Right lobe of liver (tissue), 6 donors: ENCODE data around the gene PTH1R. TPM values are rescaled to one million over a fixed set of nuclear protein-coding genes. Genes with fewer than 3 reads are reported as not detected.

Source experiments
- ATAC-seq, 4 donors: fragments of 200-7000 bp; cut with Tn5 transposase; one replicate each; pipeline ENCODE4 v1.9.1; 2020; ENCODE audit warnings: mild to moderate bottlenecking in 4 of 4, moderate library complexity in 4 of 4
- DNase-seq, 3 donors: peaks; one replicate each; pipeline ENCODE4 v3.0.0-alpha.2; 2020
- H3K27ac ChIP-seq, 3 donors: fragments of 200-600 bp; one replicate each; pipeline ENCODE4 v1.8.0; 2022
- H3K27me3 ChIP-seq, 2 donors: fragments of 200-600 bp; one replicate each; pipeline ENCODE4 v1.8.0; 2022
- H3K36me3 ChIP-seq, 4 donors: fragments of 200-600 bp; sonication (generic) in 1 of 4; one replicate each; pipeline versions ENCODE4 v1.5.1 to v1.8.0; 2017 to 2022; ENCODE audit warnings: control low read depth in 1 of 4
- H3K4me1 ChIP-seq, 4 donors: fragments of 200-600 bp; sonication (generic) in 1 of 4; one replicate each; pipeline versions ENCODE4 v1.5.1 to v1.8.0; 2017 to 2022; ENCODE audit warnings: control low read depth in 1 of 4
- H3K4me3 ChIP-seq, 3 donors: fragments of 200-600 bp; one replicate each; pipeline ENCODE4 v1.8.0; 2022
- H3K9me3 ChIP-seq, 4 donors: fragments of 200-600 bp; sonication (generic) in 1 of 4; one replicate each; pipeline versions ENCODE4 v1.5.1 to v1.8.0; 2017 to 2022; ENCODE audit warnings: control low read depth in 1 of 4
- POLR2A ChIP-seq: fragments of 450-650 bp; IDR thresholded peaks from one replicate; pipeline ENCODE4 v1.6.1; 2017; ENCODE audit warnings: antibody characterized with exemption, mild to moderate bottlenecking
- WGBS: methylation state at CpG from one replicate; pipeline ENCODE4 v1.1.6; 2018; ENCODE audit warnings: low coverage, low lambda C conversion rate; ENCODE audit not compliant: insufficient coverage; ENCODE audit errors: missing lambda C conversion rate; 5-methylcytosine and 5-hydroxymethylcytosine counted together
- intact Hi-C, 2 donors: fragments of 100-400 bp; cut with DNase I; formaldehyde crosslinking; loops; one replicate each; pipeline versions ENCODE4 v1.11.2 to v1.14.1; 2022
- total RNA-seq, 6 experiments: library from RNA; depleted of rRNA in 2 of 6; stranded (reverse); fragments of >200 nt in 2 of 6; fragmentation: NEBNext Ultra II Directional in 3 of 6; extraction: Animal tissue kit (Norgen Biotek cat#: 25700) in 3 of 6; gene quantifications; one replicate each; pipeline versions ENCODE4 v1.1.0 to v1.2.4, GENCODE V29; 2016 to 2023
- TF ChIP-seq, protein P1 (sequence below), 4 donors: fragments of 200-600 bp in 3 of 4; fragments of 450-650 bp in 1 of 4; IDR thresholded peaks; one replicate each; pipeline versions ENCODE4 v1.5.1 to v1.8.0; 2016 to 2022; ENCODE audit warnings: antibody characterized with exemption in 4 of 4, mild to moderate bottlenecking in 2 of 4
- donor health status: DM: no; HTN: yes; CAD: no.
- donor health status: DM: no; HTN: no; CAD: no.
- donor health status: DM: no; HTN: no; CAD: no.
- donor health status: DM: no; HTN: yes; CAD: no.
- donor health status: DM: no; HTN: yes; CAD: no.

The PTH1R gene
- total RNA-seq, 6 experiments from 2014 or later, result 6.1 to 32.5 (median 16.0) TPM

DNA sequence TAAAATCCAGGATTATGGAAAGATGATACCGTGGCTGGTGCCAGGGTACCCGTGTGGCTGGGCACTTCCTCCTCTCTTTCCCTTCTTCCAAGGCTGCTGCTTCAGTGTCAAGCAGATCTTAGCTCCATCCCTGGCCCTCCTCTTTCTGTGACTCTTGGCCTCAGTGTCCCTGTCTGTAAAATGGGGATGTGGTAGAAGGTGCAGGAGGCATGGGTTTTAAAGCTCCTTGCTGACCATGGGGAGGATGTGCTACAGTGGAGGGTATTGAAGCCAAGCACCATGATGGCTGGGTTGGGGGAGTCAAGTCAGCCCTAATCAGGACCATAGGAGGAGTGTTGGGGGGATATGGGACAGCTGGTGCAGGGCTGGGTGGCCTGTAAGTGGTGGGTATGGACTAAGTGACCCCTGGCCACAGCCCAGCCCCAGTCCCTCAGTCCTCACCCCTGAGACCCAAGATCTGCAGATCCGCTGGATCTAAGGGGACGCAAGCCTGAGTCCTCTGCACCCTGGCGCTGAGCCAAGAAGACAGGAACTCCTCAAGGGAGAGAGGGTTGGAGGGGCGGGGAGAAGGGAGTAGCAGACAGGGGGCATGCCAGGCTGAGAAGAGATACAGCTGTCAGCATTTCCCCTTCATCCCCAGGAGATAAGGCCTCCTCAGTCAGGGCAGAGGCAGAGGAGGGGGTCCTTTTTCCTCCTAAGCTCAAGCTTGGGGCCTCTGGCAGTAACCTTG, 12.0 kb downstream of the PTH1R start:
- no peaks in the 10 kb centered on the region for H3K9me3 ChIP-seq
- intact Hi-C loops, result no loop called here
- TF ChIP-seq, protein P1, sequence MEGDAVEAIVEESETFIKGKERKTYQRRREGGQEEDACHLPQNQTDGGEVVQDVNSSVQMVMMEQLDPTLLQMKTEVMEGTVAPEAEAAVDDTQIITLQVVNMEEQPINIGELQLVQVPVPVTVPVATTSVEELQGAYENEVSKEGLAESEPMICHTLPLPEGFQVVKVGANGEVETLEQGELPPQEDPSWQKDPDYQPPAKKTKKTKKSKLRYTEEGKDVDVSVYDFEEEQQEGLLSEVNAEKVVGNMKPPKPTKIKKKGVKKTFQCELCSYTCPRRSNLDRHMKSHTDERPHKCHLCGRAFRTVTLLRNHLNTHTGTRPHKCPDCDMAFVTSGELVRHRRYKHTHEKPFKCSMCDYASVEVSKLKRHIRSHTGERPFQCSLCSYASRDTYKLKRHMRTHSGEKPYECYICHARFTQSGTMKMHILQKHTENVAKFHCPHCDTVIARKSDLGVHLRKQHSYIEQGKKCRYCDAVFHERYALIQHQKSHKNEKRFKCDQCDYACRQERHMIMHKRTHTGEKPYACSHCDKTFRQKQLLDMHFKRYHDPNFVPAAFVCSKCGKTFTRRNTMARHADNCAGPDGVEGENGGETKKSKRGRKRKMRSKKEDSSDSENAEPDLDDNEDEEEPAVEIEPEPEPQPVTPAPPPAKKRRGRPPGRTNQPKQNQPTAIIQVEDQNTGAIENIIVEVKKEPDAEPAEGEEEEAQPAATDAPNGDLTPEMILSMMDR (IDR thresholded peaks at IDR 0.05), result no peak
- no peak for TF ChIP-seq POLR2A
- H3K4me1 ChIP-seq, result peaks cover 0 to 6% (median 2%) of the 10 kb centered on the region in 4 donors
- H3K27ac ChIP-seq, result no peak overlapping the region
- ATAC-seq (no peak), DNase-seq (no peak)
- 44% methylated on average over 5 of the region's 6 CpGs for WGBS
- no peaks in the 10 kb centered on the region for H3K36me3 ChIP-seq
- no peak overlapping the region for H3K4me3 ChIP-seq
- H3K27me3 ChIP-seq, result no peaks in the 10 kb centered on the region

DNA sequence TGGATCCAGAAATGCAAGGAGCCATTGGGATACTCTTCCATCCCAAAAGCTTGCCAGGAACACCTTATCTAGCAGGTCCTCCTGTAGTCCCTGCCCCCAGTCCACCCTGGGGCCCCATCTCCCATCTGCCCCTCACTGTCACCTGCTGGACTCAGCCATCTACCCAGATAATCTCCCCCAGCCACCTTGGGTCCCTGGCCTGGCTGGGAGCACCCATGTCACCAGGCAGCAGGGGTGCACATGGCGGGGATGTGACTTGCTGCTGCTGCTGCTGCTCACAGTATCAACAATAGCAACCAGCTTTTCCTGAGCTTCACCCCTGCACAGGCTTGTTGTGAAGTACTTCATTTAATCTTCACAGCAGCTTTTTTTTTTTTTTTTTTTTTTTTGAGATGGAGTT, 12.6 kb downstream of the PTH1R start:
- no CpG with 5 or more reads among the region's 1 CpG for WGBS
- intact Hi-C loops, result no loop called here
- TF ChIP-seq, protein P1 (IDR thresholded peaks at IDR 0.05), result no peak
- no peak for TF ChIP-seq POLR2A
- Histone ChIP-seq H3K36me3 (no peaks in the 10 kb centered on the region), H3K27me3 (no peaks in the 10 kb centered on the region), H3K4me1 (peaks cover 0 to 6% (median 2%) of the 10 kb centered on the region in 4 donors), H3K27ac (no peak overlapping the region), H3K4me3 (no peak overlapping the region), H3K9me3 (no peaks in the 10 kb centered on the region)
- no peak for ATAC-seq
- DNase-seq, result no peak

DNA sequence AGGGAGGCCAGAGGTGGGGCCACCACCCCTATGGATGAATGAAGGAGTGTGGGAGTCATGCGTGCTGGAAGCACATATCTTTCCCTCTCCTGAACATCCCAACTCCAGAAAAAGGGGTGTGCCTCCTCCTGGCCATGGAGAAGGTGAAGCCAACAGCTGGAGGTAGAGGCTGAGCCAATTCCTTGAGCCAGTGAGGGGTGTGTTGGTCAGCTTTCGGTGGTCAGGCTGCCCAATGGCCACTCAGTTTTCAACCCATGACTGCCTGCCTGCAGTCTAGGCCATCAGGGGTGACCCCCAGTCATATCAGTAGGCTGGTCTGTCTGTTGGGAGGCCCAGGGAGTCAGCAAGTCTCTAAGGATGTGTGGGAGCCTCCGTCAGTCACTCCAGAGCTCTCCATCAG, 13.6 kb downstream of the PTH1R start:
- Histone ChIP-seq H3K4me3 (no peak overlapping the region), H3K4me1 (peaks cover 0 to 6% (median 2%) of the 10 kb centered on the region in 4 donors), H3K27me3 (no peaks in the 10 kb centered on the region), H3K36me3 (no peaks in the 10 kb centered on the region), H3K9me3 (no peaks in the 10 kb centered on the region), H3K27ac (no peak overlapping the region)
- intact Hi-C loops, result no loop called here
- DNase-seq, result no peak
- no peak for TF ChIP-seq POLR2A
- TF ChIP-seq, protein P1 (IDR thresholded peaks at IDR 0.05), result no peak
- WGBS, result 86% methylated on average over 2 of the region's 3 CpGs
- no peak for ATAC-seq

GRCh38 chr3:46892285-46893145, 15.0 kb downstream of the PTH1R start:
- H3K4me1 ChIP-seq, result peaks cover 0 to 6% (median 2%) of the 10 kb centered on the region in 4 donors
- ATAC-seq (peak; percentile 59 to 75 (median 70)), DNase-seq (peak; percentile 56 to 77 (median 75))
- peak overlapping the region; percentile 25 to 43 (median 38) for H3K4me3 ChIP-seq
- H3K27ac ChIP-seq, result no peak overlapping the region
- H3K27me3 ChIP-seq, result no peaks in the 10 kb centered on the region
- no peaks in the 10 kb centered on the region for H3K36me3 ChIP-seq
- WGBS, result 2% methylated on average over 6 of the region's 58 CpGs
- intact Hi-C loops, result no loop called here
- no peaks in the 10 kb centered on the region for H3K9me3 ChIP-seq
- TF ChIP-seq POLR2A, result no peak
- TF ChIP-seq, protein P1 (IDR thresholded peaks at IDR 0.05), result no peak
